ENCODE results near the gene PRR22.

- TF ChIP-seq POLR2A (IDR thresholded peaks at IDR 0.05; ENCODE audit: low read depth, low read length) (no peak), GATA2 (IDR thresholded peaks at IDR 0.05; ENCODE audit: insufficient read depth, insufficient read length, low read depth, low read length) (no peak)
- TF ChIP-seq, protein P1, sequence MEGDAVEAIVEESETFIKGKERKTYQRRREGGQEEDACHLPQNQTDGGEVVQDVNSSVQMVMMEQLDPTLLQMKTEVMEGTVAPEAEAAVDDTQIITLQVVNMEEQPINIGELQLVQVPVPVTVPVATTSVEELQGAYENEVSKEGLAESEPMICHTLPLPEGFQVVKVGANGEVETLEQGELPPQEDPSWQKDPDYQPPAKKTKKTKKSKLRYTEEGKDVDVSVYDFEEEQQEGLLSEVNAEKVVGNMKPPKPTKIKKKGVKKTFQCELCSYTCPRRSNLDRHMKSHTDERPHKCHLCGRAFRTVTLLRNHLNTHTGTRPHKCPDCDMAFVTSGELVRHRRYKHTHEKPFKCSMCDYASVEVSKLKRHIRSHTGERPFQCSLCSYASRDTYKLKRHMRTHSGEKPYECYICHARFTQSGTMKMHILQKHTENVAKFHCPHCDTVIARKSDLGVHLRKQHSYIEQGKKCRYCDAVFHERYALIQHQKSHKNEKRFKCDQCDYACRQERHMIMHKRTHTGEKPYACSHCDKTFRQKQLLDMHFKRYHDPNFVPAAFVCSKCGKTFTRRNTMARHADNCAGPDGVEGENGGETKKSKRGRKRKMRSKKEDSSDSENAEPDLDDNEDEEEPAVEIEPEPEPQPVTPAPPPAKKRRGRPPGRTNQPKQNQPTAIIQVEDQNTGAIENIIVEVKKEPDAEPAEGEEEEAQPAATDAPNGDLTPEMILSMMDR (IDR thresholded peaks at IDR 0.05; ENCODE audit: extremely low read depth in 1 of 2, insufficient read depth in 1 of 2, low read depth in 1 of 2, low read length in 2 of 2), result no peak
Measured at GRCh38 chr19:5765220-5765619, 19.3 kb downstream of the PRR22 start.

Measured in endothelial cell of umbilical vein (primary cell).